SK-N-SH treated with all-trans-retinoic acid at 6 μM for 48 hours (cell line): ENCODE results near the gene POLR3H.
A peak's percentile ranks its signal among the peaks of the same experiment; 100 is the strongest.

Source experiments
- ATAC-seq: fragments of 200-7000 bp; cut with Tn5 transposase; 3 replicates; pipeline ENCODE4 v1.9.1; 2020; ENCODE audit warnings: mild to moderate bottlenecking, moderate library complexity
- ARNTL ChIP-seq: fragments of 450-650 bp; formaldehyde crosslinking; IDR thresholded peaks from 2 replicates; pipeline ENCODE4 v1.5.0; 2020; ENCODE audit warnings: low read depth, mild to moderate bottlenecking, moderate library complexity, borderline replicate concordance
- BACH2 ChIP-seq: fragments of 250-450 bp; sonication (Bioruptor Pico); IDR thresholded peaks from 2 replicates; pipeline ENCODE4 v1.9.0; 2021; ENCODE audit warnings: mild to moderate bottlenecking, borderline replicate concordance
- CREB5 ChIP-seq: fragments of 250-450 bp; sonication (Bioruptor Pico); IDR thresholded peaks from 2 replicates; pipeline ENCODE4 v1.5.1; 2020; ENCODE audit warnings: low read depth, mild to moderate bottlenecking, moderate library complexity
- CSDC2 ChIP-seq: fragments of 250-450 bp; sonication (Bioruptor Pico); IDR thresholded peaks from 2 replicates; pipeline ENCODE4 v1.5.0; 2020; ENCODE audit warnings: mild to moderate bottlenecking, moderate library complexity
- ESRRG ChIP-seq: fragments of 250-450 bp; sonication (Bioruptor Pico); IDR thresholded peaks from 2 replicates; pipeline ENCODE4 v1.6.1; 2021; ENCODE audit warnings: mild to moderate bottlenecking
- GLIS3 ChIP-seq: fragments of 250-450 bp; sonication (Bioruptor Pico); IDR thresholded peaks from 2 replicates; pipeline ENCODE4 v1.5.0; 2020; ENCODE audit warnings: mild to moderate bottlenecking, moderate library complexity
- OSR1 ChIP-seq: fragments of 250-450 bp; sonication (Bioruptor Pico); IDR thresholded peaks from 2 replicates; pipeline ENCODE4 v1.8.0; 2022; ENCODE audit warnings: moderate library complexity, mild to moderate bottlenecking, inconsistent platforms
- PATZ1 ChIP-seq: fragments of 250-450 bp; sonication (Bioruptor Pico); IDR thresholded peaks from 2 replicates; pipeline ENCODE4 v1.8.0; 2020; ENCODE audit warnings: mild to moderate bottlenecking, moderate library complexity, borderline replicate concordance
- POU6F1 ChIP-seq: fragments of 250-450 bp; sonication (Bioruptor Pico); IDR thresholded peaks from 2 replicates; pipeline ENCODE4 v1.8.0; 2021; ENCODE audit warnings: low read depth, mild to moderate bottlenecking, moderate library complexity, borderline replicate concordance
- PPARA ChIP-seq: fragments of 250-450 bp; sonication (Bioruptor Pico); IDR thresholded peaks from 2 replicates; pipeline ENCODE4 v1.5.0; 2020; ENCODE audit warnings: mild to moderate bottlenecking, borderline replicate concordance
- RARB ChIP-seq: fragments of 250-450 bp; sonication (Bioruptor Pico); IDR thresholded peaks from 2 replicates; pipeline ENCODE4 v1.8.0; 2021; ENCODE audit warnings: mild to moderate bottlenecking, moderate library complexity
- TCF4 ChIP-seq: fragments of 250-450 bp; sonication (Bioruptor Pico); IDR thresholded peaks from 2 replicates; pipeline ENCODE4 v1.8.0; 2021; ENCODE audit warnings: mild to moderate bottlenecking, moderate library complexity, borderline replicate concordance
- TOX ChIP-seq: fragments of 250-450 bp; sonication (Bioruptor Pico); IDR thresholded peaks from 2 replicates; pipeline ENCODE4 v1.8.0; 2021; ENCODE audit warnings: mild to moderate bottlenecking, moderate library complexity, borderline replicate concordance
- TSHZ2 ChIP-seq: fragments of 250-450 bp; sonication (Bioruptor Pico); IDR thresholded peaks from 2 replicates; pipeline ENCODE4 v1.5.0; 2020; ENCODE audit warnings: mild to moderate bottlenecking, moderate library complexity
- ZC3H10 ChIP-seq: fragments of 250-450 bp; sonication (Bioruptor Pico); IDR thresholded peaks from 2 replicates; pipeline ENCODE4 v1.5.1; 2021; ENCODE audit warnings: mild to moderate bottlenecking, moderate library complexity
- ZFP30 ChIP-seq: fragments of 450-650 bp; formaldehyde crosslinking; IDR thresholded peaks from 2 replicates; pipeline ENCODE4 v1.5.0; 2022; ENCODE audit warnings: mild to moderate bottlenecking, moderate library complexity
- ZNF565 ChIP-seq: fragments of 450-650 bp; formaldehyde crosslinking; conservative IDR thresholded peaks from 2 replicates; pipeline ENCODE4 v1.5.0; 2020; ENCODE audit warnings: low read depth, mild to moderate bottlenecking, moderate library complexity
- ZNF70 ChIP-seq: fragments of 450-650 bp; formaldehyde crosslinking; IDR thresholded peaks from 2 replicates; pipeline ENCODE4 v1.5.0; 2020; ENCODE audit warnings: mild to moderate bottlenecking, moderate library complexity
- ZNF8 ChIP-seq: fragments of 450-650 bp; formaldehyde crosslinking; IDR thresholded peaks from 2 replicates; pipeline ENCODE4 v1.5.0; 2020; ENCODE audit warnings: mild to moderate bottlenecking, moderate library complexity

POLR3H gene

GRCh38 chr22:41528132-41528766 is 16.0 kb downstream of the POLR3H start:
- ATAC-seq, result no peak
- TF ChIP-seq RARB (no peak), ARNTL (CRISPR knock-in tag) (no peak), PATZ1 (no peak), OSR1 (no peak), ZNF70 (CRISPR knock-in tag) (no peak), GLIS3 (CRISPR knock-in tag) (no peak), TOX (CRISPR knock-in tag) (no peak), ZNF8 (CRISPR knock-in tag) (no peak)

GRCh38 chr22:41526830-41527799 is 17.2 kb downstream of the POLR3H start:
- no peak for TF ChIP-seq ESRRG (CRISPR knock-in tag)
- no peak for TF ChIP-seq ZC3H10 (CRISPR knock-in tag)
- no peak for TF ChIP-seq CREB5 (CRISPR knock-in tag)
- TF ChIP-seq TCF4 (CRISPR knock-in tag), result no peak
- ATAC-seq, result peak; percentile 67

GRCh38 chr22:41526226-41526829 is 17.9 kb downstream of the POLR3H start:
- ATAC-seq, result no peak; the same call in 2 of the 3 replicates
- no peak for TF ChIP-seq ESRRG (CRISPR knock-in tag)
- TF ChIP-seq ZNF8 (CRISPR knock-in tag), result no peak
- TF ChIP-seq ZFP30 (CRISPR knock-in tag), result no peak
- no peak for TF ChIP-seq TSHZ2 (CRISPR knock-in tag)
- no peak for TF ChIP-seq CSDC2 (CRISPR knock-in tag)
- TF ChIP-seq POU6F1 (CRISPR knock-in tag), result no peak
- TF ChIP-seq OSR1, result no peak
- TF ChIP-seq ZNF70 (CRISPR knock-in tag), result no peak
- no peak for TF ChIP-seq PPARA (CRISPR knock-in tag)
- TF ChIP-seq BACH2, result no peak
- no peak for TF ChIP-seq CREB5 (CRISPR knock-in tag)
- TF ChIP-seq ZNF565 (CRISPR knock-in tag), result no peak
- TF ChIP-seq RARB, result no peak
- TF ChIP-seq, all 23 proteins: peak for 0
